ENCODE results near the gene ARHGEF7. TPM values are rescaled to one million over a fixed set of nuclear protein-coding genes. Genes with fewer than 3 reads are reported as not detected.
A peak's percentile ranks its signal among the peaks of the same experiment; 100 is the strongest.

Gene ARHGEF7
- total RNA-seq, 1 donor from 2014 or later = 63.2 TPM

DNA sequence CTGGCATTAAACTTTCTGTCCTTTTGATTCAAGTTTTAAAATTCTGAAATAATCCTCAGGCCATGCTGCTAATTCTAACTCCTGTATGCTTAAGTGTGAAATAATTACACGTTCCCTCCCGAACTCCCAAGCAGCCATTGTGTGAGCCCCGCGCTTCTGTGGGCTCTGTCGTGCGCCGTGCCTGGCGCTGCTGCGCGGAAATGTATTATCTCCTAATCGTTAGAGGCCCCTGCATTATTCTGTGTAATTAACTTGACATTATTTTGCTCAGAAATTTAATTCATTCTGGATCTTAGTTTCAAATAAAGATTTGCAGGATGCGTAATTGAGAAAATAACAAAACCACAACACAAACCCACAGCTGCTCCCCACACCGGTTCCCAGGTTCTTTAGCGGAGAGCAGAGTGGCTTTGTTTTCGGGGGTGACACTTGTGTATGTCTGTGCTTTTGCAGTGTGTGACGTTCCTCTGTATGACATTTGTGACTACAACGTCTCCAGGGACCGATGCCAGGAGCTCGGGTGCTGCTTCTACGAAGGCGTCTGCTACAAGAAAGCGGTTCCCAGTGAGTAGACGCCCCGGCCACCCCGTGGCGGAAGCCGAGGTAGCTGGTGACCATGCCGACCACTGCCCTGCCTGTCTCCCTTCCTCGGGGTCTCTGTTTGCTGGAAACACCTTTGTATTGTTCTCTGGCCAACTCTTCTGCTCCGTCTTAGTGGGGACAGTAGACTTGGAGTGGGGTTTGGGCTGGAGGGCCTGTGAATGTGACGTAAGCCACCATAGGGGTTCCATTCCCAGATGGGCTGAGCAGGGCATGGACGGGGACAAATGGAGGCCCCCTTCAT, 212.8 kb downstream of the ARHGEF7 start:
- no peaks in the 10 kb centered on the region for H3K4me1 ChIP-seq
- H3K27ac ChIP-seq = no peak overlapping the region
- intact Hi-C loops (cut with DNase I) = no loop called here
- no peaks in the 10 kb centered on the region for H3K9me3 ChIP-seq
- H3K27me3 ChIP-seq = no peaks in the 10 kb centered on the region
- DNase-seq (no peak), ATAC-seq (no peak)
- TF ChIP-seq CTCF (IDR thresholded peaks at IDR 0.05) = no peak
- no peak overlapping the region for H3K4me3 ChIP-seq
- no peaks in the 10 kb centered on the region for H3K36me3 ChIP-seq

- H3K27me3 ChIP-seq = no peaks in the 10 kb centered on the region
- intact Hi-C loops (cut with DNase I) = no loop called here
- no peak overlapping the region for H3K27ac ChIP-seq
- no peaks in the 10 kb centered on the region for H3K4me1 ChIP-seq
- no peaks in the 10 kb centered on the region for H3K36me3 ChIP-seq
- H3K9me3 ChIP-seq = no peaks in the 10 kb centered on the region
- no peak for DNase-seq
- no peak overlapping the region for H3K4me3 ChIP-seq
- TF ChIP-seq CTCF (IDR thresholded peaks at IDR 0.05) = no peak
- peak; percentile 6 for ATAC-seq
Observed at GRCh38 chr13:111328574-111329410, 213.7 kb downstream of the ARHGEF7 start.

GRCh38 chr13:111329641-111330040, 214.5 kb downstream of the ARHGEF7 start:
- no peak for DNase-seq
- Histone ChIP-seq H3K27me3 (no peaks in the 10 kb centered on the region), H3K4me3 (no peak overlapping the region), H3K4me1 (no peaks in the 10 kb centered on the region), H3K36me3 (no peaks in the 10 kb centered on the region), H3K27ac (no peak overlapping the region), H3K9me3 (no peaks in the 10 kb centered on the region)
- ATAC-seq = no peak
- no peak for TF ChIP-seq CTCF (IDR thresholded peaks at IDR 0.05)
- intact Hi-C loops (cut with DNase I) = no loop called here

- no peak overlapping the region for H3K4me3 ChIP-seq
- no peak for DNase-seq
- H3K27me3 ChIP-seq = no peaks in the 10 kb centered on the region
- H3K4me1 ChIP-seq = no peaks in the 10 kb centered on the region
- no peaks in the 10 kb centered on the region for H3K36me3 ChIP-seq
- H3K27ac ChIP-seq = no peak overlapping the region
- TF ChIP-seq CTCF (IDR thresholded peaks at IDR 0.05) = no peak
- ATAC-seq = no peak
- intact Hi-C loops (cut with DNase I) = no loop called here
- H3K9me3 ChIP-seq = no peaks in the 10 kb centered on the region
Observed at GRCh38 chr13:111330066-111330610, 215.0 kb downstream of the ARHGEF7 start.

- Histone ChIP-seq H3K4me1 (no peaks in the 10 kb centered on the region), H3K36me3 (no peaks in the 10 kb centered on the region), H3K4me3 (no peak overlapping the region), H3K27ac (no peak overlapping the region), H3K27me3 (no peaks in the 10 kb centered on the region), H3K9me3 (no peaks in the 10 kb centered on the region)
- no peak for DNase-seq
- TF ChIP-seq CTCF (IDR thresholded peaks at IDR 0.05) = no peak
- ATAC-seq = no peak
- intact Hi-C loops (cut with DNase I) = no loop called here
Observed at GRCh38 chr13:111335298-111335697, 220.2 kb downstream of the ARHGEF7 start.
